ENCODE measurements around the gene PRR7. TPM values are rescaled to one million over a fixed set of nuclear protein-coding genes. Genes with fewer than 3 reads are reported as not detected.

PRR7 gene
- total RNA-seq, 2 experiments from 2014 or later, result 23.3 to 23.5 TPM

DNA sequence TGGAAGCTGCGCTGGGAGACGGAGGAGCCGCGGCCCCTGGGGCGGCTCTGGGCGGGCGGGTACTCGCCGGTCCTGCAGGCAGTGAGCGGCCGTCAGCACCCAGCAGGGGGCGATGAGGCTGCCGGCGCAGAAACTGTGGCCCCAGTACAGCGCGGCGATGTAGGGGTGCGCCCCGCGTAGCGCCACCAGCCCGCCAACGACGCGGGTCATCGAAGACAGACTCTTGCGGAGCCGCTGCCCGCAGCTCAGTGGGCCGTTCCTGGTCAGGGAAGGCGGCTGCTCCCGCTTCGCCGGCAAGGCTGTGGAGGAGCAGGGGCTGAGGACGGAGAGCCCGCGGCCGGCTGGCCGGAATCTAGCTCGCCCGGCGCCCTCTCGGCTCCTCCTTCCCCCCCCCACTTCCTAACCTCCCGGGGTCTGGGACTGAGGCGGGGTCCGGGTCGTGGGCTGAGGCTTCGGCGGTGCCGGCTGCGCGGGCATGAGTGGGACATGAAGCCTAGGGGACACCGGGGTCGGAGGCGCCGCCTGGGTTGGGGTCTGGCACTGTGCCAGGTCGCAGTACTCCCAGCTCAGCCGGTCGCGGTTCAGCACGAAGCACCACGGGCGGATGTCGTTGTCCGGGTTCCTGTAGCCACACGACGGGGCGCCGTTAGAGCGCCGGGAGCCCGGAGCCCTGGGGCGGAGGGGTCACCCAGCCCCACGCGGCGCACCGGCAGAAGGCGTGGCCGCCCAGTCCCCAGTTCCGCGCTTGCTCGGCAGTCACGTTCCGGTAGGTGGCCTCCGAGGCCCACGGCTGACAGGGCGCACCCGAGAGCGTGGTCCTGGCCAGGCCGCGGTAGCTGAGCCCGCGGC is 42.6 kb upstream of the PRR7 start:
- H3K9me3 ChIP-seq (ENCODE audit: control insufficient read depth in 1 of 2, insufficient read depth in 1 of 2, low read length in 2 of 2), result no peaks in the 10 kb centered on the region
- TF ChIP-seq CTCF (IDR thresholded peaks at IDR 0.05), result peak; percentile 74
- Mint-ChIP-seq H3K4me3 (peak overlapping the region; percentile 87), H3K9me3 (no peaks in the 10 kb centered on the region), H3K27ac (no peak overlapping the region), H3K4me1 (ENCODE audit: low read depth) (peaks cover 26% of the 10 kb centered on the region), H3K36me3 (ENCODE audit: low read depth) (no peaks in the 10 kb centered on the region), H3K27me3 (no peaks in the 10 kb centered on the region)
- peak; percentile 73 for ATAC-seq (ENCODE audit: poor library complexity)
- DNase-seq, result peak; percentile 76 to 95 (median 84)
- H3K4me3 ChIP-seq (ENCODE audit: low read length), result peak overlapping the region; percentile 59
- CTCF ChIA-PET, result interaction anchor here (0.7 to 9.7 kb wide), 31 partner anchors 9 to 290 kb away, joined by 3 to 352 read pairs (median 8); partner anchors contain the start of genes GRK6, LMAN2, PDLIM7 and PRELID1
- H3K27me3 ChIP-seq (ENCODE audit: control insufficient read depth in 1 of 2, insufficient read depth in 2 of 2, low read length in 2 of 2), result peaks cover 0 to 2% of the 10 kb centered on the region in 2 experiments
- H3K36me3 ChIP-seq (ENCODE audit: insufficient read depth, low read length), result no peaks in the 10 kb centered on the region
- H3K4me1 ChIP-seq (ENCODE audit: insufficient read depth, low read length), result peaks cover 41% of the 10 kb centered on the region
- H3K27ac ChIP-seq (ENCODE audit: low read depth in 1 of 2, low read length in 2 of 2), result no peak overlapping the region
- intact Hi-C loops (cut with DNase I, micrococcal nuclease), result loop anchor here (1.0 to 2.0 kb wide), 7 partner anchors 14 to 52 kb away; partner anchors contain the start of gene GRK6 (in 1 of the 2)
- POLR2A ChIA-PET, result interaction anchor here (0.6 to 11.0 kb wide), 23 partner anchors 11 to 218 kb away, joined by 3 to 435 read pairs (median 4); partner anchors contain the start of genes GRK6, LMAN2, PDLIM7 and PRR7

DNA sequence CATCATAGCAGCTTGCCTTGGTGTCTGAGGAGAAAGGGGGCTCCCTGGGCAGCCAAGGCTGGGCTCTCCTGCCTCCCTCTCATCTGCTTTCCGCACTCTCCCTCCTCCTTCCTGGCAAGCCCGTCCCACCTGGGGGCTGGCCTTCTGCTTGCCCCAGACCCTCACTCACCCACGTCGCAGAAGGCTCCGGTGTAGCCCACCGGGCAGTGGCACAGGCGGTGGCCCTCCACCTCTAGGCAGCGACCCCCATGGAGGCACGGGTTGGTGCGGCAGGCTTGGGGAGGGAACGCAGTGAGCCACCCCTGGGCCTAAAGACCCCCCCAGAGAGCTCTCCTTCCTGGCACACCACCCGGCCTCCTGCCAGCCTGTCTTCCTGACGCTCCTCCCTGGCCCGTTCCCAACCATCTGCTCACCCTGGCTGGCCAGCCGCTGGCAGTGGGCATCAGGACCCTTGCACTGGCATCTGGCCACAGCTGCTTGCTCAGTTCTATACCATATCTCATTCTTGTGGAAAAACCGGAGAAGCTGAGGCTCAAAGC is 41.9 kb upstream of the PRR7 start:
- H3K36me3 ChIP-seq (ENCODE audit: insufficient read depth, low read length), result no peaks in the 10 kb centered on the region
- no peaks in the 10 kb centered on the region for H3K36me3 Mint-ChIP-seq (ENCODE audit: low read depth)
- H3K27ac ChIP-seq (ENCODE audit: low read depth in 1 of 2, low read length in 2 of 2), result no peak overlapping the region
- no peak overlapping the region for H3K27ac Mint-ChIP-seq
- intact Hi-C loops (cut with DNase I, micrococcal nuclease), result loop anchor here (1.0 to 2.0 kb wide), 4 partner anchors 20 to 50 kb away; partner anchors contain the start of gene GRK6 (in 1 of the 2)
- no peaks in the 10 kb centered on the region for H3K9me3 Mint-ChIP-seq
- DNase-seq (no peak), ATAC-seq (ENCODE audit: poor library complexity) (no peak)
- H3K4me3 ChIP-seq (ENCODE audit: low read length), result peak overlapping the region; percentile 59
- H3K4me3 Mint-ChIP-seq, result peak overlapping the region; percentile 78
- peaks cover 0 to 2% of the 10 kb centered on the region in 2 experiments for H3K27me3 ChIP-seq (ENCODE audit: control insufficient read depth in 1 of 2, insufficient read depth in 2 of 2, low read length in 2 of 2)
- H3K9me3 ChIP-seq (ENCODE audit: control insufficient read depth in 1 of 2, insufficient read depth in 1 of 2, low read length in 2 of 2), result no peaks in the 10 kb centered on the region
- ChIA-PET POLR2A (interaction anchor here (0.7 to 11.0 kb wide), 12 partner anchors 10 to 218 kb away, joined by 3 to 435 read pairs (median 10); partner anchors contain the start of genes GRK6, LMAN2 and PRR7), CTCF (interaction anchor here (0.7 to 9.7 kb wide), 27 partner anchors 10 to 291 kb away, joined by 3 to 352 read pairs (median 9); partner anchors contain the start of genes GRK6, PDLIM7, PRELID1 and PRR7)
- no peaks in the 10 kb centered on the region for H3K27me3 Mint-ChIP-seq
- TF ChIP-seq CTCF (IDR thresholded peaks at IDR 0.05), result peak; percentile 6
- peaks cover 29% of the 10 kb centered on the region for H3K4me1 Mint-ChIP-seq (ENCODE audit: low read depth)
- H3K4me1 ChIP-seq (ENCODE audit: insufficient read depth, low read length), result peaks cover 41% of the 10 kb centered on the region

GRCh38 chr5:177405312-177405711 is 41.3 kb upstream of the PRR7 start:
- DNase-seq, result peak in 1 of 14 experiments; percentile 38
- H3K4me3 ChIP-seq (ENCODE audit: low read length), result no peak overlapping the region
- H3K9me3 Mint-ChIP-seq, result no peaks in the 10 kb centered on the region

More at GRCh38 chr5:177405312-177405711, 41.3 kb upstream of the PRR7 start:
- ChIA-PET CTCF (interaction anchor here (1.4 to 9.7 kb wide), 11 partner anchors 9 to 92 kb away, joined by 3 to 352 read pairs (median 16); partner anchors contain the start of genes GRK6, PDLIM7 and PRR7), POLR2A (interaction anchor here (0.9 to 11.0 kb wide), 6 partner anchors 9 to 52 kb away, joined by 3 to 435 read pairs (median 42); partner anchors contain the start of genes GRK6 and PRR7)
- Mint-ChIP-seq H3K4me1 (ENCODE audit: low read depth) (peaks cover 29% of the 10 kb centered on the region), H3K27me3 (no peaks in the 10 kb centered on the region), H3K4me3 (peak overlapping the region; percentile 78), H3K27ac (no peak overlapping the region), H3K36me3 (ENCODE audit: low read depth) (no peaks in the 10 kb centered on the region)
- Histone ChIP-seq H3K9me3 (ENCODE audit: control insufficient read depth in 1 of 2, insufficient read depth in 1 of 2, low read length in 2 of 2) (no peaks in the 10 kb centered on the region), H3K27me3 (ENCODE audit: control insufficient read depth in 1 of 2, insufficient read depth in 2 of 2, low read length in 2 of 2) (peaks cover 0 to 2% of the 10 kb centered on the region in 2 experiments), H3K36me3 (ENCODE audit: insufficient read depth, low read length) (no peaks in the 10 kb centered on the region), H3K27ac (ENCODE audit: low read depth in 1 of 2, low read length in 2 of 2) (no peak overlapping the region), H3K4me1 (ENCODE audit: insufficient read depth, low read length) (peaks cover 41% of the 10 kb centered on the region)
- no peak for TF ChIP-seq CTCF (IDR thresholded peaks at IDR 0.05)
- ATAC-seq (ENCODE audit: poor library complexity), result no peak
- intact Hi-C loops (cut with DNase I, micrococcal nuclease), result loop anchor here in 1 of 2 experiments (2.0 kb wide), 2 partner anchors 19 to 39 kb away; no protein-coding TSS in a partner anchor
